SU-DHL-6 (cell line): ENCODE measurements around the gene SBK3.
A peak's percentile ranks its signal among the peaks of the same experiment; 100 is the strongest.

Source experiments
- H2AFZ ChIP-seq: fragments of 200-600 bp; sonication (generic); 2 replicates; pipeline ENCODE4 v1.6.1; 2014; ENCODE audit warnings: low read depth, mild to moderate bottlenecking, moderate library complexity, mixed read lengths, antibody characterized with exemption, low read length; ENCODE audit not compliant: severe bottlenecking
- H3F3A ChIP-seq: fragments of 200-600 bp; shearing (Covaris generic); 2 replicates; pipeline ENCODE4 v1.6.0; 2016; ENCODE audit warnings: antibody characterized with exemption, mild to moderate bottlenecking; ENCODE audit not compliant: insufficient read depth
- H3K27ac ChIP-seq: fragments of 200-600 bp; sonication (generic); 2 replicates; pipeline ENCODE4 v1.5.1; 2016; ENCODE audit warnings: low read depth, mild to moderate bottlenecking, low read length, moderate library complexity, mixed read lengths
- H3K27me3 ChIP-seq: fragments of 200-600 bp; sonication (generic), shearing (Covaris generic); 2 replicates; pipeline ENCODE4 v1.6.0; 2014; ENCODE audit warnings: mild to moderate bottlenecking, low read length
- H3K36me3 ChIP-seq: fragments of 200-600 bp; sonication (generic); 2 replicates; pipeline ENCODE4 v1.6.1; 2014; ENCODE audit warnings: mild to moderate bottlenecking, low read length, mixed read lengths
- H3K4me2 ChIP-seq: fragments of 300-600, 200-600 bp; shearing (Covaris generic), sonication (generic); 2 replicates; pipeline ENCODE4 v1.6.0; 2014; ENCODE audit warnings: low read length, low read depth, mild to moderate bottlenecking; ENCODE audit not compliant: poor library complexity, severe bottlenecking
- H3K4me3 ChIP-seq: fragments of 200-600 bp; sonication (generic); 2 replicates; pipeline ENCODE4 v1.5.1; 2014; ENCODE audit warnings: antibody characterized with exemption, low read length, mild to moderate bottlenecking, mixed read lengths; ENCODE audit not compliant: insufficient read depth, poor library complexity, severe bottlenecking
- H3K79me2 ChIP-seq: fragments of 200-600 bp; sonication (generic); 2 replicates; pipeline ENCODE4 v1.6.1; 2014; ENCODE audit warnings: mild to moderate bottlenecking, low read length, moderate library complexity; ENCODE audit not compliant: insufficient read depth
- H3K9ac ChIP-seq: fragments of 200-600 bp; sonication (generic); 2 replicates; pipeline ENCODE4 v1.7.0; 2014; ENCODE audit warnings: mild to moderate bottlenecking, low read length
- H3K9me2 ChIP-seq: fragments of 200-600 bp; sonication (generic); replicated peaks from 2 replicates; pipeline ENCODE4 v1.6.1; 2014; ENCODE audit warnings: low read length; ENCODE audit not compliant: insufficient read depth
- H3K9me3 ChIP-seq: fragments of 200-600 bp; sonication (generic); 2 replicates; pipeline ENCODE4 v1.6.1; 2014; ENCODE audit warnings: low read length, mixed read lengths; ENCODE audit not compliant: insufficient read depth
- H4K20me1 ChIP-seq: fragments of 200-600 bp; sonication (generic); 2 replicates; pipeline ENCODE4 v1.6.1; 2014; ENCODE audit warnings: low read depth, mild to moderate bottlenecking, antibody characterized with exemption, low read length, moderate library complexity, mixed read lengths
- EZH2phosphoT487 ChIP-seq: fragments of 200-600 bp; sonication (generic), shearing (Covaris generic); conservative IDR thresholded peaks from 2 replicates; pipeline ENCODE4 v1.6.1; 2018; ENCODE audit warnings: mild to moderate bottlenecking, antibody characterized with exemption, low read length, moderate library complexity, mixed read lengths
- TF ChIP-seq, protein P1 (sequence below): fragments of 200-600 bp; sonication (generic); IDR thresholded peaks from one replicate; pipeline ENCODE4 v1.5.1; 2017; ENCODE audit warnings: antibody characterized with exemption, mild to moderate bottlenecking, low read length, moderate library complexity; ENCODE audit not compliant: insufficient read depth, poor library complexity, severe bottlenecking

SBK3 gene

DNA sequence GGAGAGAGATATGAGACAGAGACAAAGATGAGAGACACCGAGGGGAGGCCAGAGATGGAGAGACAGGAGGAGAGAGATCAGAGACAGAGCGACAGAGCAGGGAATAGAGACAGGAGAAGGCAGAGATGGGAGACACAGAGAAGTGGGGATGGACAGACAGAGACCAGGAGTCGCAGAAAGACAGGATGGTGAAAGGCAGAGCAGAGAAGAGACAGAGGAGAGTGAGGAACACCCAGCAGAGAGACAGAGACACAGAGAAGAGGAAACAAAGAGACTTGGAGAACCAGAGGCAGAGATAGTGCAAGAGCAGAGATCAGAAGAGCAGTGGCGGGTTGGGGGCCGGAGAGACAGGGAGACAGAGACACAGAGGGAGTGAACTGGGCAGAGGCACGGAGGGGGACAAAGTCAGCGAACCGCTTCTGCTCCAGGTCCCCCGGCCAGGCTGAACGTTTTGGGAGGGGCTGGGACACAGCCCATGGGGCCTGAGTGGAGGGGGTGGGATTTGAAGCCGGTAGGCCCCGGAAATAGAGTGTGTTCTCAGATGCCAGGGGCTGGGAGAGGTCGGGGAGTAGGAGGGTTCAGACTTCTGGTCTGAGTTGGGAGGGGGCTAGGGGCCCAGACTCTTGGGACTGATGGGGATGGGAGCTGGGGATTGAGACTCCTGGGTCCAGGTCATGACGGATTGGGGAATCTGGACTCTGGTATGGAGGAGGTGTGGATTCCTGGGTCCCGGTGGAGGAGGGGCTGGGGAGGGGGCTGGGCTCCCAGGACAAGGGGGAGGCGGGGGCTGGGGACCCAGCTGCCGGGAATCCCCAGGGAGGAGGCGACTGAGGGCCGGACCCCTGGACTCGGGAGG, 34.7 kb upstream of the SBK3 start:
- Histone ChIP-seq H3F3A (0 out of 2 replicates have a peak, but pooled peaks cover 3% of the 10 kb centered on the region), H3K27me3 (no peaks in the 10 kb centered on the region), H2AFZ (peak overlapping the region; percentile 90), H4K20me1 (no peaks in the 10 kb centered on the region), H3K79me2 (no peaks in the 10 kb centered on the region), H3K27ac (peak overlapping the region; percentile 37), H3K9ac (peak overlapping the region; percentile 81), H3K36me3 (no peaks in the 10 kb centered on the region), H3K4me2 (peak overlapping the region; percentile 57), H3K9me2 (no peaks in the 10 kb centered on the region), H3K4me3 (peak overlapping the region; percentile 87), H3K9me3 (no peaks in the 10 kb centered on the region)
- TF ChIP-seq EZH2phosphoT487 = no peak
- TF ChIP-seq, protein P1, sequence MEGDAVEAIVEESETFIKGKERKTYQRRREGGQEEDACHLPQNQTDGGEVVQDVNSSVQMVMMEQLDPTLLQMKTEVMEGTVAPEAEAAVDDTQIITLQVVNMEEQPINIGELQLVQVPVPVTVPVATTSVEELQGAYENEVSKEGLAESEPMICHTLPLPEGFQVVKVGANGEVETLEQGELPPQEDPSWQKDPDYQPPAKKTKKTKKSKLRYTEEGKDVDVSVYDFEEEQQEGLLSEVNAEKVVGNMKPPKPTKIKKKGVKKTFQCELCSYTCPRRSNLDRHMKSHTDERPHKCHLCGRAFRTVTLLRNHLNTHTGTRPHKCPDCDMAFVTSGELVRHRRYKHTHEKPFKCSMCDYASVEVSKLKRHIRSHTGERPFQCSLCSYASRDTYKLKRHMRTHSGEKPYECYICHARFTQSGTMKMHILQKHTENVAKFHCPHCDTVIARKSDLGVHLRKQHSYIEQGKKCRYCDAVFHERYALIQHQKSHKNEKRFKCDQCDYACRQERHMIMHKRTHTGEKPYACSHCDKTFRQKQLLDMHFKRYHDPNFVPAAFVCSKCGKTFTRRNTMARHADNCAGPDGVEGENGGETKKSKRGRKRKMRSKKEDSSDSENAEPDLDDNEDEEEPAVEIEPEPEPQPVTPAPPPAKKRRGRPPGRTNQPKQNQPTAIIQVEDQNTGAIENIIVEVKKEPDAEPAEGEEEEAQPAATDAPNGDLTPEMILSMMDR = no peak

DNA sequence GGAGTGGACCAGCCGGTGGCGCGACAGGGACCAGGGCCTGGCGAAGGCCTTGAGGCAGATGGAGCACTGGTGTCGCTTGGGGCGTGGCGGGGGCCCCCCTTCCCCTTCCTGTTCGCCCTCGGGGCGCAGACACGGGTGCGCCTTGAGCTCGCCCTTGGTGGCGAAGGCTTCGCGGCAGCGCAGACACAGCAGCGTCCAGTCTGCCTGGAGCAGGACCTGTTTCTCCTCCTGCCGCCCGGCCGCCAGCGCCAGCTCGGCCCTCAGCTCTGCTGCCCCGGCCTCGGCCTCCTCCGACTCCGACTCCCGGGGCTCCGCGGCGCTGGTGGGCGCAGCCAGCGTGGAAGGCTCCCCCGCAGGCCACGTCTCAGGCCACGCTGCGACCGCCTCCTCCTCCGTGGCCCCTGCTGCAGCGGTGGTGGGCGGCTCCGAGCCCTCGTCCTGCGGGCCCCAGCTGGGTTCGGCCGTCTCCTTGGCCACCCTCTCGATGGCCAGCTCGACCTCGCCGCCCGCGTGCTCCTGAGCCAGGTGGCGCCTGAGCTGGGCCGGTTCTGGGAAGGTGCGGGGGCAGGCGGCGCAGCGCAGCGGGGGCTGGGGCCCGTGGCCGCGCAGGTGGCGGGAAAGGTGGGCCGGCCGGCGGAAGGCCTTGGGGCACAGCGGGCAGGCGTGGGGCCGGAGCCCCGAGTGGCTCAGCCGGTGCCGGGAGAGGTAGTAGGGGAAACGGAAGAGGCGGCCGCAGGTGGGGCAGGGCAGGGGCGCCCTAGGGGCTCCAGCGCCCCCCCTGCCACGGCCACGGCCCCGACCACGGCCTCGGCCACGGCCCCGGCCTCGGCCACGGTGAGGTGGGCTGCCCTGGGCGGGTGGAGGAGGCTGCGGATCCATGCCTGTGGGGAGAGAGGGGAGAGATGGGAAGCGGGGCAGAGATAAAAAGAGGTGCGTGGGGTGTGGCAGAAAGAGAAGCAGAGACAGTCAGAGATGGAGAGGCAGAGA, 33.7 kb upstream of the SBK3 start:
- H2AFZ ChIP-seq = no peak overlapping the region
- H3K9me3 ChIP-seq = no peaks in the 10 kb centered on the region
- H3K9me2 ChIP-seq = no peaks in the 10 kb centered on the region
- H3K27me3 ChIP-seq = no peaks in the 10 kb centered on the region
- H4K20me1 ChIP-seq = no peaks in the 10 kb centered on the region
- peak overlapping the region; percentile 81 for H3K9ac ChIP-seq
- H3K27ac ChIP-seq = no peak overlapping the region
- TF ChIP-seq, protein P1 = no peak
- TF ChIP-seq EZH2phosphoT487 = no peak
- H3K4me2 ChIP-seq = peak overlapping the region; percentile 57
- H3K36me3 ChIP-seq = no peaks in the 10 kb centered on the region
- no peak overlapping the region for H3K4me3 ChIP-seq
- 0 out of 2 replicates have a peak, but pooled peaks cover 3% of the 10 kb centered on the region for H3F3A ChIP-seq
- H3K79me2 ChIP-seq = no peaks in the 10 kb centered on the region

DNA sequence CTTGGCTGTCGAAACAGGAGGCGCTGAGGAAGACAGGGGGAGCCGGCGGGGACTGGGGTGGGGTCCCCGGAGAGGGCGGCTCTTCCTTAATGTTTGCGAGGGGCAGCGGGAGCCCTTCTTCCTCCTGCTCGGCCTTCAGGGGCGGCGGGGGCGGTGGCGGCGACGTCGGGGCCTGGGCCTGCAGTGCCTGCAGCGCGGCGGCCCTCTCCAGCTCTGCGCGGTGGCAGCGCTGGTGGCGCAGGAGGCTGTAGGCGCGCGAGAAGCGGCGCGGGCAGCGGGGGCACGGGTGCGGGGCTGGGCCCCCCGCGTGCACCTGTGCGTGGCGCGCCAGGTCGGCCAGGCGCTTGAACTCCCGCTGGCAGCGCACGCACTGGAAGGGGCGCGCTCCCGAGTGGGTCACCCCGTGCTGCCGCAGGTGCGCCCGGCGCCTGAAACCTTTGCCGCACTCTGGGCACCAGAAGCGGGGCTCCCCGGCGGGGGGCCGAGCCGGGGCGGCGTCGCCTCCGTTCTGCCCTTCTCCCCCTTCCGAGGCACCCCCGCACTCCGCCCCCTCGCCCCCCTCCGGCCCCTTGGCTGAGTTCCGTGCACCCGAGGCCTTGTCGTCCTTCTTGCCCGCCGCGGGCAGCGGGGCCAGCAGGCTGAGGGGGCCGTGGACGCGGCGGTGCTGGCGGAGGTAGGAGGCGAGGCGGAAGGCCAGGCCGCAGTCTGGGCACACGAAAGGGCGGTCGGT, 32.9 kb upstream of the SBK3 start:
- no peak for TF ChIP-seq EZH2phosphoT487
- TF ChIP-seq, protein P1 = no peak
- H3K27ac ChIP-seq = no peak overlapping the region
- 0 out of 2 replicates have a peak, but pooled peaks cover 3% of the 10 kb centered on the region for H3F3A ChIP-seq

More for the DNA sequence above, 32.9 kb upstream of the SBK3 start:
- Histone ChIP-seq H4K20me1 (no peaks in the 10 kb centered on the region), H3K9me2 (no peaks in the 10 kb centered on the region), H3K4me3 (no peak overlapping the region), H3K9me3 (no peaks in the 10 kb centered on the region), H3K36me3 (no peaks in the 10 kb centered on the region), H3K4me2 (no peak overlapping the region), H2AFZ (no peak overlapping the region), H3K27me3 (no peaks in the 10 kb centered on the region), H3K9ac (no peak overlapping the region), H3K79me2 (no peaks in the 10 kb centered on the region)
